ENCODE measurements around the gene CACHD1.

DNA sequence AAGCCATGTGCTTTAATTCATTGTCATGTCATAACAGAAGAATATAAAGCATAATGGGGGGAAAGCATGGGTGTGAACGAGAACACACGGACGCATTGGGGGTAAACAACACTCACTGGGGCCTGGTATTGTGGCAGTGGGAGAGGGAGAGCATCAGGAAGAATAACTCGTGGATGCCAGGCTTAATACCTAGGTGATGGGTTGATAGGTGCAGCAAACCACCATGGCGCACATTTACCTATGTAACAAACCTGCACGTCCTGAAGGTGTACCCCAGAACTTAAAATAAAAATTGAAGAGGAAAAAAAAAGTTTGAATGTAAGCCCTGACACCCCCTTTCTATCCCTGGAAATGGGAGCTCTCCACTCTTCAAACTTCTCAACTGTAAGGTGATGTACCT, 34.9 kb upstream of the CACHD1 start:
- TF ChIP-seq, protein P1, sequence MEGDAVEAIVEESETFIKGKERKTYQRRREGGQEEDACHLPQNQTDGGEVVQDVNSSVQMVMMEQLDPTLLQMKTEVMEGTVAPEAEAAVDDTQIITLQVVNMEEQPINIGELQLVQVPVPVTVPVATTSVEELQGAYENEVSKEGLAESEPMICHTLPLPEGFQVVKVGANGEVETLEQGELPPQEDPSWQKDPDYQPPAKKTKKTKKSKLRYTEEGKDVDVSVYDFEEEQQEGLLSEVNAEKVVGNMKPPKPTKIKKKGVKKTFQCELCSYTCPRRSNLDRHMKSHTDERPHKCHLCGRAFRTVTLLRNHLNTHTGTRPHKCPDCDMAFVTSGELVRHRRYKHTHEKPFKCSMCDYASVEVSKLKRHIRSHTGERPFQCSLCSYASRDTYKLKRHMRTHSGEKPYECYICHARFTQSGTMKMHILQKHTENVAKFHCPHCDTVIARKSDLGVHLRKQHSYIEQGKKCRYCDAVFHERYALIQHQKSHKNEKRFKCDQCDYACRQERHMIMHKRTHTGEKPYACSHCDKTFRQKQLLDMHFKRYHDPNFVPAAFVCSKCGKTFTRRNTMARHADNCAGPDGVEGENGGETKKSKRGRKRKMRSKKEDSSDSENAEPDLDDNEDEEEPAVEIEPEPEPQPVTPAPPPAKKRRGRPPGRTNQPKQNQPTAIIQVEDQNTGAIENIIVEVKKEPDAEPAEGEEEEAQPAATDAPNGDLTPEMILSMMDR (IDR thresholded peaks at IDR 0.05 in 8 of 11, conservative IDR thresholded peaks at IDR 0.05 in 3 of 11) = no peak
- no peak for TF ChIP-seq POLR2A (IDR thresholded peaks at IDR 0.05)
- TF ChIP-seq POLR2AphosphoS5 (IDR thresholded peaks at IDR 0.05) = no peak
